SU-DHL-6 (cell line): Measurements from ENCODE around the gene GYPB.
"Not testable (repeated sequence)": the region's sequence is repeated elsewhere in the genome, so short reads cannot be mapped to it uniquely, and the experiment has no call there.

Experiments used
- H2AFZ ChIP-seq: fragments of 200-600 bp; sonication (generic); 2 replicates; pipeline ENCODE4 v1.6.1; 2014; ENCODE audit warnings: low read depth, mild to moderate bottlenecking, moderate library complexity, mixed read lengths, antibody characterized with exemption, low read length; ENCODE audit not compliant: severe bottlenecking
- H3F3A ChIP-seq: fragments of 200-600 bp; shearing (Covaris generic); 2 replicates; pipeline ENCODE4 v1.6.0; 2016; ENCODE audit warnings: antibody characterized with exemption, mild to moderate bottlenecking; ENCODE audit not compliant: insufficient read depth
- H3K27ac ChIP-seq: fragments of 200-600 bp; sonication (generic); 2 replicates; pipeline ENCODE4 v1.5.1; 2016; ENCODE audit warnings: low read depth, mild to moderate bottlenecking, low read length, moderate library complexity, mixed read lengths
- H3K27me3 ChIP-seq: fragments of 200-600 bp; sonication (generic), shearing (Covaris generic); 2 replicates; pipeline ENCODE4 v1.6.0; 2014; ENCODE audit warnings: mild to moderate bottlenecking, low read length
- H3K36me3 ChIP-seq: fragments of 200-600 bp; sonication (generic); 2 replicates; pipeline ENCODE4 v1.6.1; 2014; ENCODE audit warnings: mild to moderate bottlenecking, low read length, mixed read lengths
- H3K4me2 ChIP-seq: fragments of 300-600, 200-600 bp; shearing (Covaris generic), sonication (generic); 2 replicates; pipeline ENCODE4 v1.6.0; 2014; ENCODE audit warnings: low read length, low read depth, mild to moderate bottlenecking; ENCODE audit not compliant: poor library complexity, severe bottlenecking
- H3K4me3 ChIP-seq: fragments of 200-600 bp; sonication (generic); 2 replicates; pipeline ENCODE4 v1.5.1; 2014; ENCODE audit warnings: antibody characterized with exemption, low read length, mild to moderate bottlenecking, mixed read lengths; ENCODE audit not compliant: insufficient read depth, poor library complexity, severe bottlenecking
- H3K79me2 ChIP-seq: fragments of 200-600 bp; sonication (generic); 2 replicates; pipeline ENCODE4 v1.6.1; 2014; ENCODE audit warnings: mild to moderate bottlenecking, low read length, moderate library complexity; ENCODE audit not compliant: insufficient read depth
- H3K9ac ChIP-seq: fragments of 200-600 bp; sonication (generic); 2 replicates; pipeline ENCODE4 v1.7.0; 2014; ENCODE audit warnings: mild to moderate bottlenecking, low read length
- H3K9me2 ChIP-seq: fragments of 200-600 bp; sonication (generic); replicated peaks from 2 replicates; pipeline ENCODE4 v1.6.1; 2014; ENCODE audit warnings: low read length; ENCODE audit not compliant: insufficient read depth
- H3K9me3 ChIP-seq: fragments of 200-600 bp; sonication (generic); 2 replicates; pipeline ENCODE4 v1.6.1; 2014; ENCODE audit warnings: low read length, mixed read lengths; ENCODE audit not compliant: insufficient read depth
- H4K20me1 ChIP-seq: fragments of 200-600 bp; sonication (generic); 2 replicates; pipeline ENCODE4 v1.6.1; 2014; ENCODE audit warnings: low read depth, mild to moderate bottlenecking, antibody characterized with exemption, low read length, moderate library complexity, mixed read lengths
- CTCF ChIP-seq: fragments of 200-600 bp; sonication (generic); IDR thresholded peaks from one replicate; pipeline ENCODE4 v1.5.1; 2017; ENCODE audit warnings: antibody characterized with exemption, mild to moderate bottlenecking, low read length, moderate library complexity; ENCODE audit not compliant: insufficient read depth, poor library complexity, severe bottlenecking
- EZH2phosphoT487 ChIP-seq: fragments of 200-600 bp; sonication (generic), shearing (Covaris generic); conservative IDR thresholded peaks from 2 replicates; pipeline ENCODE4 v1.6.1; 2018; ENCODE audit warnings: mild to moderate bottlenecking, antibody characterized with exemption, low read length, moderate library complexity, mixed read lengths

GYPB gene

GRCh38 chr4:144019277-144019676 lies at the start of gene GYPB:
Gene GYPB (minus strand): TSS chr4:144019380. CDS start chr4:144019287, 93 bp downstream.
- H3K9me3 ChIP-seq, H3K79me2 ChIP-seq, H4K20me1 ChIP-seq, H2AFZ ChIP-seq, H3K27ac ChIP-seq, H3K9me2 ChIP-seq, H3K27me3 ChIP-seq, H3F3A ChIP-seq, H3K9ac ChIP-seq, H3K36me3 ChIP-seq, H3K4me2 ChIP-seq, H3K4me3 ChIP-seq: not testable (repeated sequence)

- not testable (repeated sequence) for H3F3A ChIP-seq, H3K27me3 ChIP-seq, H2AFZ ChIP-seq
Observed at GRCh38 chr4:144061556-144061955, 42.4 kb upstream of the GYPB start.

DNA sequence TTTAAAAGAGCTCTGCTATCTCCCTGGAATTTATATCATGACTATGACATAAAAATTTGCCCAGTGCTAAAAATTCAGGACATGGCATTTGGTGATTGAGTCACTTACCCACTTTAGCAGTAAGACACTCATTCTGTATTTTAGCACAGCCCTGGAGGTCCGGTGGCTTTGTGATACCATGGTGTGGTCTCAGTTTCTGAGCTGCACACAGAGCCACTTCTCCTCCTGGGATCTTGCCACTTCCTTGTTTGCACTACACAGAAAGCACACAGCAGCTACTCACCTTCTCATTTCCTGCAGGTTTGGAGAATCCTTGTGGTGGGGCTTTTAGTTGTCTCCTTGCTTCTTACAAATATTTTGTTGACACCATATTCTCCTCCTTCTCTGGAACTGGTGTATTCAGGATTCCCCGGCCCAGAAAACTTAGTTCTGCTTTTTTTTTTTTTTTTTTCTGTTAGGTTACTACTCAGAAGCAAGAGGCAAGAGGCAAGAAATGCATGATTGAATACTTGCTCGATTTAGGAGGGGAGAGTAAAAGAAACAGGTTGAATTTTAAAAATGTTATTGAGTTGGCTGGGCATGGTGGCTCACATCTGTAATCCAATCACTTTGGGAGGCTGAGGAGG lies 41.2 kb upstream of the GYPB start:
- not testable (repeated sequence) for H3K9ac ChIP-seq, H4K20me1 ChIP-seq, H2AFZ ChIP-seq, H3K4me2 ChIP-seq, H3F3A ChIP-seq, H3K79me2 ChIP-seq, H3K36me3 ChIP-seq, H3K9me2 ChIP-seq, H3K4me3 ChIP-seq, H3K27me3 ChIP-seq, H3K9me3 ChIP-seq, H3K27ac ChIP-seq

More at GRCh38 chr4:144061556-144061955, 42.4 kb upstream of the GYPB start:
- H4K20me1 ChIP-seq, H3K79me2 ChIP-seq, H3K9me3 ChIP-seq, H3K4me3 ChIP-seq, H3K4me2 ChIP-seq, H3K9ac ChIP-seq, H3K27ac ChIP-seq, H3K9me2 ChIP-seq, H3K36me3 ChIP-seq: not testable (repeated sequence)

- Histone ChIP-seq H3K79me2 (no peaks in the 10 kb centered on the region), H3K9me2 (no peaks in the 10 kb centered on the region), H2AFZ (no peak overlapping the region), H4K20me1 (no peaks in the 10 kb centered on the region), H3K36me3 (no peaks in the 10 kb centered on the region), H3K27ac (no peak overlapping the region), H3F3A (no peaks in the 10 kb centered on the region), H3K4me3 (no peak overlapping the region), H3K9me3 (no peaks in the 10 kb centered on the region), H3K4me2 (no peak overlapping the region), H3K27me3 (no peaks in the 10 kb centered on the region), H3K9ac (no peak overlapping the region)
- TF ChIP-seq EZH2phosphoT487 (no peak), CTCF (no peak)
Observed at GRCh38 chr4:144056800-144057199, 37.6 kb upstream of the GYPB start.

GRCh38 chr4:144055336-144055735 lies 36.2 kb upstream of the GYPB start:
- not testable (repeated sequence) for H3K79me2 ChIP-seq, H2AFZ ChIP-seq, H3K9ac ChIP-seq, H3K36me3 ChIP-seq, H3K27me3 ChIP-seq, H4K20me1 ChIP-seq, H3F3A ChIP-seq, H3K9me3 ChIP-seq, H3K4me2 ChIP-seq, H3K9me2 ChIP-seq, H3K27ac ChIP-seq, H3K4me3 ChIP-seq

DNA sequence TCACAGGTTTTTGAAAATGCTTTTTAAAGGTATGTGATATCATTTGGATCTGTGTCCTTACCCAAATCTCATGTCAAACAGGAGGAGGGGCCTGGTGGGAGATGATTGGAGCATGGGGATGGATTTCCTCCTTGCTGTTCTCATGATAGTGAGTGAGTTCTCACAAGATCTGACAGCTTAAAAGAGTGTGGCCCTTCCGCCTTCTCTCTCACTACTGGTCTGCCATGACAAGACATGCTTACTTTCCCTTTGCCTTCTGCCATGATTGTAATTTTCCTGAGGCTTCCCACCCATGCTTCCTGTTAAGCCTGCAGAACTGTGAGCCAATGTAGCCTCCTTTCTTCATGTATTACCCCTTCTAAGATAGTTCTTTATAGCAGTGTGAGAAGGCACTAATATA lies 32.3 kb upstream of the GYPB start:
- not testable (repeated sequence) for H3K4me2 ChIP-seq, H3F3A ChIP-seq, H3K27me3 ChIP-seq, H3K9ac ChIP-seq, H2AFZ ChIP-seq, H3K79me2 ChIP-seq, H4K20me1 ChIP-seq, H3K9me3 ChIP-seq, H3K27ac ChIP-seq, H3K9me2 ChIP-seq, H3K36me3 ChIP-seq, H3K4me3 ChIP-seq

DNA sequence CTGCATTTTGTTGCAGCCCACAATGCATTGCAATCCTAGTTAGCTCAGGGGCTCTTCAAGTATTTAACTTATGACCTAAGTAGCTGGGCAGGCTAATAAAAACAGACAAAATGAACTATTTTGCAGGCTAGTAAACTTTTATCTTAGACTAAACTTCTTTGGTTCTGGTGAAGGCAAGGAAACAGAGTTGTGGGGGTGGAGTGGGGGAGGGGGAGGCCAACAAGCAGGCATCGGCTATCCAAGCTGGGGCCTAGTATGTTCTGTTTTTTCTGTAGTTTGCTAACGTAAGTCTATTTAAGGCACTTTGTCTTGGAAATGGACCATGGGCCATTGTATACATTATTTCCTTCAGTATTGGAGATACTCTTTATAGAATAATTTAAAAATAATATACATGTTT lies 31.5 kb upstream of the GYPB start:
- H3F3A ChIP-seq, H3K9ac ChIP-seq, H3K4me2 ChIP-seq, H4K20me1 ChIP-seq, H3K4me3 ChIP-seq, H2AFZ ChIP-seq, H3K9me2 ChIP-seq, H3K27me3 ChIP-seq, H3K79me2 ChIP-seq, H3K27ac ChIP-seq, H3K9me3 ChIP-seq, H3K36me3 ChIP-seq: not testable (repeated sequence)
